IPS-18c (cell line): ENCODE results near the gene OR10AD1.
"Not testable (repeated sequence)": the region's sequence is repeated elsewhere in the genome, so short reads cannot be mapped to it uniquely, and the experiment has no call there.

Experiments
- H3K4me3 ChIP-seq: 2 replicates; pipeline ENCODE4 v1.7.0; 2013; ENCODE audit warnings: low read depth, mild to moderate bottlenecking, low read length, moderate library complexity; ENCODE audit not compliant: insufficient read depth
- H3K9me3 ChIP-seq: one replicate; pipeline ENCODE4 v1.6.1; 2013; ENCODE audit warnings: mild to moderate bottlenecking, low read length, moderate library complexity; ENCODE audit not compliant: control insufficient read depth, insufficient read depth

OR10AD1 gene

GRCh38 chr12:48203192-48203591 lies at the start of gene OR10AD1:
Gene OR10AD1, minus strand, starts transcription at chr12:48203292. Its CDS starts 0 bp downstream, at chr12:48203292.
- H3K9me3 ChIP-seq = no peaks in the 10 kb centered on the region
- no peak within 1 kb of the TSS for H3K4me3 ChIP-seq

GRCh38 chr12:48247181-48247966 lies 44.3 kb upstream of the OR10AD1 start:
- Histone ChIP-seq H3K4me3 (no peak overlapping the region), H3K9me3 (no peaks in the 10 kb centered on the region)

GRCh38 chr12:48237162-48237561 lies 34.1 kb upstream of the OR10AD1 start:
- H3K9me3 ChIP-seq = no peaks in the 10 kb centered on the region
- no peak overlapping the region for H3K4me3 ChIP-seq

GRCh38 chr12:48235796-48236333 lies 32.8 kb upstream of the OR10AD1 start:
- no peaks in the 10 kb centered on the region for H3K9me3 ChIP-seq
- H3K4me3 ChIP-seq = no peak overlapping the region

GRCh38 chr12:48231169-48231958 lies 28.3 kb upstream of the OR10AD1 start:
- H3K9me3 ChIP-seq, H3K4me3 ChIP-seq: not testable (repeated sequence)

GRCh38 chr12:48224533-48224932 lies 21.4 kb upstream of the OR10AD1 start:
- not testable (repeated sequence) for H3K4me3 ChIP-seq, H3K9me3 ChIP-seq

GRCh38 chr12:48221645-48222044 lies 18.6 kb upstream of the OR10AD1 start:
- H3K9me3 ChIP-seq = no peaks in the 10 kb centered on the region
- H3K4me3 ChIP-seq = no peak overlapping the region

GRCh38 chr12:48220701-48221100 lies 17.6 kb upstream of the OR10AD1 start:
- Histone ChIP-seq H3K9me3 (no peaks in the 10 kb centered on the region), H3K4me3 (no peak overlapping the region)

- H3K9me3 ChIP-seq = no peaks in the 10 kb centered on the region
Observed at GRCh38 chr12:48219631-48220030, 16.5 kb upstream of the OR10AD1 start.

GRCh38 chr12:48216785-48217184 lies 13.7 kb upstream of the OR10AD1 start:
- Histone ChIP-seq H3K9me3 (no peaks in the 10 kb centered on the region), H3K4me3 (no peak overlapping the region)

More at GRCh38 chr12:48219631-48220030, 16.5 kb upstream of the OR10AD1 start:
- no peak overlapping the region for H3K4me3 ChIP-seq

- H3K9me3 ChIP-seq, H3K4me3 ChIP-seq: not testable (repeated sequence)
Observed at GRCh38 chr12:48209495-48209894, 6.4 kb upstream of the OR10AD1 start.

- Histone ChIP-seq H3K9me3 (peaks cover under 1% of the 10 kb centered on the region), H3K4me3 (no peak overlapping the region)
Observed at GRCh38 chr12:48202766-48203165, 326 bp downstream of the OR10AD1 start.

GRCh38 chr12:48201516-48201915 lies 1.6 kb downstream of the OR10AD1 start:
- peaks cover 2% of the 10 kb centered on the region for H3K9me3 ChIP-seq
- no peak overlapping the region for H3K4me3 ChIP-seq

- Histone ChIP-seq H3K9me3 (peaks cover 2% of the 10 kb centered on the region), H3K4me3 (no peak overlapping the region)
Observed at GRCh38 chr12:48201091-48201490, 2.0 kb downstream of the OR10AD1 start.

- H3K4me3 ChIP-seq = no peak overlapping the region
- H3K9me3 ChIP-seq = peaks cover 2% of the 10 kb centered on the region
Observed at GRCh38 chr12:48199774-48200221, 3.3 kb downstream of the OR10AD1 start.

- H3K4me3 ChIP-seq = peak overlapping the region; percentile 70; the same call in 1 of the 2 replicates
- H3K9me3 ChIP-seq = peaks cover 2% of the 10 kb centered on the region
Observed at GRCh38 chr12:48198985-48199384, 4.1 kb downstream of the OR10AD1 start.

- Histone ChIP-seq H3K4me3 (peak overlapping the region; percentile 70), H3K9me3 (peaks cover 2% of the 10 kb centered on the region)
Observed at GRCh38 chr12:48198672-48198971, 4.5 kb downstream of the OR10AD1 start.
